ENCODE data around the gene MLLT3. TPM values are rescaled to one million over a fixed set of nuclear protein-coding genes. Genes with fewer than 3 reads are reported as not detected.

The MLLT3 gene
- total RNA-seq, 1 donor from 2014 or later = 39.1 TPM

GRCh38 chr9:20380546-20380945, 241.8 kb downstream of the MLLT3 start:
- no peak overlapping the region for H3K27ac Mint-ChIP-seq
- no peaks in the 10 kb centered on the region for H3K36me3 ChIP-seq
- H3K9me3 Mint-ChIP-seq = no peaks in the 10 kb centered on the region
- no peaks in the 10 kb centered on the region for H3F3A ChIP-seq (ENCODE audit: low read depth)
- TF ChIP-seq, protein P1, sequence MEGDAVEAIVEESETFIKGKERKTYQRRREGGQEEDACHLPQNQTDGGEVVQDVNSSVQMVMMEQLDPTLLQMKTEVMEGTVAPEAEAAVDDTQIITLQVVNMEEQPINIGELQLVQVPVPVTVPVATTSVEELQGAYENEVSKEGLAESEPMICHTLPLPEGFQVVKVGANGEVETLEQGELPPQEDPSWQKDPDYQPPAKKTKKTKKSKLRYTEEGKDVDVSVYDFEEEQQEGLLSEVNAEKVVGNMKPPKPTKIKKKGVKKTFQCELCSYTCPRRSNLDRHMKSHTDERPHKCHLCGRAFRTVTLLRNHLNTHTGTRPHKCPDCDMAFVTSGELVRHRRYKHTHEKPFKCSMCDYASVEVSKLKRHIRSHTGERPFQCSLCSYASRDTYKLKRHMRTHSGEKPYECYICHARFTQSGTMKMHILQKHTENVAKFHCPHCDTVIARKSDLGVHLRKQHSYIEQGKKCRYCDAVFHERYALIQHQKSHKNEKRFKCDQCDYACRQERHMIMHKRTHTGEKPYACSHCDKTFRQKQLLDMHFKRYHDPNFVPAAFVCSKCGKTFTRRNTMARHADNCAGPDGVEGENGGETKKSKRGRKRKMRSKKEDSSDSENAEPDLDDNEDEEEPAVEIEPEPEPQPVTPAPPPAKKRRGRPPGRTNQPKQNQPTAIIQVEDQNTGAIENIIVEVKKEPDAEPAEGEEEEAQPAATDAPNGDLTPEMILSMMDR (IDR thresholded peaks at IDR 0.05) = no peak
- TF ChIP-seq EZH2 (IDR thresholded peaks at IDR 0.05) = no peak
- TF ChIP-seq EZH2phosphoT487 (IDR thresholded peaks at IDR 0.05) = no peak
- H3K4me3 Mint-ChIP-seq = no peak overlapping the region
- H3K27me3 ChIP-seq = no peaks in the 10 kb centered on the region
- H3K4me1 Mint-ChIP-seq = peaks cover 11% of the 10 kb centered on the region
- no peak overlapping the region for H3K4me3 ChIP-seq
- H3K9ac ChIP-seq = no peak overlapping the region
- no peaks in the 10 kb centered on the region for H4K20me1 ChIP-seq (ENCODE audit: low read depth)
- H3K4me2 ChIP-seq = no peak overlapping the region
- no peaks in the 10 kb centered on the region for H3K27me3 Mint-ChIP-seq (ENCODE audit: insufficient read depth, low read depth)
- no peaks in the 10 kb centered on the region for H3K79me2 ChIP-seq (ENCODE audit: low read depth)
- H3K36me3 Mint-ChIP-seq = no peaks in the 10 kb centered on the region
- H2AFZ ChIP-seq (replicated peaks) = no peak overlapping the region
- no peak for DNase-seq (ENCODE audit: low spot score)
- no peak overlapping the region for H3K27ac ChIP-seq
- H3K9me3 ChIP-seq (ENCODE audit: low read depth) = no peaks in the 10 kb centered on the region
- peaks cover 3% of the 10 kb centered on the region for H3K4me1 ChIP-seq

GRCh38 chr9:20379804-20380225, 242.5 kb downstream of the MLLT3 start:
- H2AFZ ChIP-seq (replicated peaks) = no peak overlapping the region
- H3K4me3 ChIP-seq = no peak overlapping the region
- Mint-ChIP-seq H3K4me3 (no peak overlapping the region), H3K9me3 (no peaks in the 10 kb centered on the region), H3K36me3 (no peaks in the 10 kb centered on the region), H3K27ac (no peak overlapping the region), H3K27me3 (ENCODE audit: insufficient read depth, low read depth) (no peaks in the 10 kb centered on the region), H3K4me1 (peaks cover 11% of the 10 kb centered on the region)
- H3K27ac ChIP-seq = no peak overlapping the region
- DNase-seq (ENCODE audit: low spot score) = no peak
- no peaks in the 10 kb centered on the region for H3K36me3 ChIP-seq
- no peak for TF ChIP-seq EZH2 (IDR thresholded peaks at IDR 0.05)
- TF ChIP-seq, protein P1 (IDR thresholded peaks at IDR 0.05) = no peak
- no peak for TF ChIP-seq EZH2phosphoT487 (IDR thresholded peaks at IDR 0.05)
- no peaks in the 10 kb centered on the region for H3K79me2 ChIP-seq (ENCODE audit: low read depth)
- no peak overlapping the region for H3K4me2 ChIP-seq
- no peaks in the 10 kb centered on the region for H3F3A ChIP-seq (ENCODE audit: low read depth)
- no peaks in the 10 kb centered on the region for H4K20me1 ChIP-seq (ENCODE audit: low read depth)
- H3K27me3 ChIP-seq = no peaks in the 10 kb centered on the region
- H3K4me1 ChIP-seq = peaks cover 3% of the 10 kb centered on the region
- H3K9me3 ChIP-seq (ENCODE audit: low read depth) = no peaks in the 10 kb centered on the region
- H3K9ac ChIP-seq = no peak overlapping the region

DNA sequence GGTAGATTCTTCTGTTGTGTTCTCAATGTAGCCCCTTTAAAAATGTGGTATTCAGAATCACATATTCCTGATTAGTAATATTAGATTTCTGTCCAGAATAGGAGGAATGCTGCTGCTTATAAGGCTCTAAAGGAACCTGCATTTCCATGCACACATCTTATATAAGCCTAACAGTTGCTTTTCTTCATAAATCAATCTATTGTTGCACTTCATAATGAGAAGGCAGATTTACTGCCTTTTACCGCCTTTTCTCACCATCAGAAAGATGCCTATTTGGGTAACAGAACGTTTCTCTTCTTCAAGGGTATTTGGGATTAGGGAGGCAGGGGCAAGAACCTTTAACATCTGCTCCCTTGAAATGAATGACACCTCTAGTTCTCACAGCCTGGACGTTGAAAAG, 243.4 kb downstream of the MLLT3 start:
- Histone ChIP-seq H3K4me1 (peaks cover 3% of the 10 kb centered on the region), H3K27me3 (no peaks in the 10 kb centered on the region), H3K4me3 (no peak overlapping the region), H3K27ac (no peak overlapping the region), H4K20me1 (ENCODE audit: low read depth) (no peaks in the 10 kb centered on the region), H3F3A (ENCODE audit: low read depth) (no peaks in the 10 kb centered on the region), H2AFZ (replicated peaks) (no peak overlapping the region), H3K79me2 (ENCODE audit: low read depth) (no peaks in the 10 kb centered on the region), H3K9me3 (ENCODE audit: low read depth) (no peaks in the 10 kb centered on the region), H3K9ac (no peak overlapping the region), H3K36me3 (no peaks in the 10 kb centered on the region), H3K4me2 (no peak overlapping the region)
- TF ChIP-seq, protein P1 (IDR thresholded peaks at IDR 0.05) = no peak
- no peak for TF ChIP-seq EZH2 (IDR thresholded peaks at IDR 0.05)
- no peak for TF ChIP-seq EZH2phosphoT487 (IDR thresholded peaks at IDR 0.05)
- H3K27ac Mint-ChIP-seq = no peak overlapping the region
- H3K4me3 Mint-ChIP-seq = no peak overlapping the region
- no peaks in the 10 kb centered on the region for H3K36me3 Mint-ChIP-seq
- no peak for DNase-seq (ENCODE audit: low spot score)
- no peaks in the 10 kb centered on the region for H3K27me3 Mint-ChIP-seq (ENCODE audit: insufficient read depth, low read depth)
- H3K4me1 Mint-ChIP-seq = peaks cover 11% of the 10 kb centered on the region
- H3K9me3 Mint-ChIP-seq = no peaks in the 10 kb centered on the region
